HEK293T (cell line): ENCODE results near the gene DMWD.
A peak's percentile ranks its signal among the peaks of the same experiment; 100 is the strongest.

Source experiments
- CTCF ChIA-PET: fragments of 350-600 bp; formaldehyde crosslinking; extraction: SDS; loops from one replicate; lab custom pipeline; 2021; ENCODE audit warnings: antibody characterized with exemption, inconsistent platforms; lab: Yijun Ruan, JAX
- POLR2A ChIA-PET: fragments of 350-600 bp; formaldehyde crosslinking; extraction: SDS; loops from one replicate; lab custom pipeline; 2020; ENCODE audit warnings: antibody characterized with exemption, inconsistent platforms; lab: Yijun Ruan, JAX
- DNase-seq: peaks from one replicate; pipeline ENCODE4 v3.0.0; 2012; ENCODE audit warnings: mixed read lengths; ENCODE audit errors: extremely low spot score
- ARNT ChIP-seq: fragments of 450-650 bp; IDR thresholded peaks from 2 replicates; pipeline ENCODE4 v1.6.1; 2017; ENCODE audit warnings: mild to moderate bottlenecking
- BHLHE40 ChIP-seq: fragments of 450-650 bp; IDR thresholded peaks from 2 replicates; pipeline ENCODE4 v1.6.1; 2016; ENCODE audit warnings: mild to moderate bottlenecking, moderate library complexity, borderline replicate concordance
- CTBP1 ChIP-seq: fragments of 450-650 bp; IDR thresholded peaks from 2 replicates; pipeline ENCODE4 v1.6.1; 2016; ENCODE audit warnings: borderline replicate concordance
- ELF4 ChIP-seq: fragments of 450-650 bp; IDR thresholded peaks from 2 replicates; pipeline ENCODE4 v1.6.1; 2017; ENCODE audit warnings: antibody characterized with exemption
- FOXA1 ChIP-seq: fragments of 450-650 bp; IDR thresholded peaks from 2 replicates; pipeline ENCODE4 v1.6.1; 2016; ENCODE audit warnings: mild to moderate bottlenecking
- FOXK2 ChIP-seq: fragments of 450-650 bp; IDR thresholded peaks from 2 replicates; pipeline ENCODE4 v1.6.1; 2016; ENCODE audit warnings: mild to moderate bottlenecking
- FOXM1 ChIP-seq: fragments of 450-650 bp; IDR thresholded peaks from 2 replicates; pipeline ENCODE4 v1.6.1; 2017; ENCODE audit warnings: mild to moderate bottlenecking, borderline replicate concordance
- HDGF ChIP-seq: fragments of 450-650 bp; IDR thresholded peaks from 2 replicates; pipeline ENCODE4 v1.6.1; 2017; ENCODE audit warnings: antibody characterized with exemption, borderline replicate concordance
- L3MBTL2 ChIP-seq: fragments of 450-650 bp; conservative IDR thresholded peaks from 2 replicates; pipeline ENCODE4 v1.6.1; 2016; ENCODE audit warnings: mild to moderate bottlenecking
- LEF1 ChIP-seq: fragments of 450-650 bp; IDR thresholded peaks from 2 replicates; pipeline ENCODE4 v1.6.1; 2017; ENCODE audit warnings: mild to moderate bottlenecking, borderline replicate concordance
- NFRKB ChIP-seq: fragments of 450-650 bp; IDR thresholded peaks from 2 replicates; pipeline ENCODE4 v1.6.1; 2016; ENCODE audit warnings: mild to moderate bottlenecking, moderate library complexity
- SP1 ChIP-seq: fragments of 450-650 bp; IDR thresholded peaks from 2 replicates; pipeline ENCODE4 v1.6.1; 2017
- SUZ12 ChIP-seq: fragments of 450-650 bp; IDR thresholded peaks from 2 replicates; pipeline ENCODE4 v1.6.1; 2016; ENCODE audit warnings: mild to moderate bottlenecking
- TARDBP ChIP-seq: fragments of 450-650 bp; IDR thresholded peaks from 2 replicates; pipeline ENCODE4 v1.6.1; 2016
- ZNF384 ChIP-seq: fragments of 450-650 bp; IDR thresholded peaks from 2 replicates; pipeline ENCODE4 v1.6.1; 2016
- TF ChIP-seq, protein P1 (sequence below): fragments of 450-650 bp; IDR thresholded peaks from 2 replicates; pipeline ENCODE4 v1.6.1; 2016

Gene DMWD

DNA sequence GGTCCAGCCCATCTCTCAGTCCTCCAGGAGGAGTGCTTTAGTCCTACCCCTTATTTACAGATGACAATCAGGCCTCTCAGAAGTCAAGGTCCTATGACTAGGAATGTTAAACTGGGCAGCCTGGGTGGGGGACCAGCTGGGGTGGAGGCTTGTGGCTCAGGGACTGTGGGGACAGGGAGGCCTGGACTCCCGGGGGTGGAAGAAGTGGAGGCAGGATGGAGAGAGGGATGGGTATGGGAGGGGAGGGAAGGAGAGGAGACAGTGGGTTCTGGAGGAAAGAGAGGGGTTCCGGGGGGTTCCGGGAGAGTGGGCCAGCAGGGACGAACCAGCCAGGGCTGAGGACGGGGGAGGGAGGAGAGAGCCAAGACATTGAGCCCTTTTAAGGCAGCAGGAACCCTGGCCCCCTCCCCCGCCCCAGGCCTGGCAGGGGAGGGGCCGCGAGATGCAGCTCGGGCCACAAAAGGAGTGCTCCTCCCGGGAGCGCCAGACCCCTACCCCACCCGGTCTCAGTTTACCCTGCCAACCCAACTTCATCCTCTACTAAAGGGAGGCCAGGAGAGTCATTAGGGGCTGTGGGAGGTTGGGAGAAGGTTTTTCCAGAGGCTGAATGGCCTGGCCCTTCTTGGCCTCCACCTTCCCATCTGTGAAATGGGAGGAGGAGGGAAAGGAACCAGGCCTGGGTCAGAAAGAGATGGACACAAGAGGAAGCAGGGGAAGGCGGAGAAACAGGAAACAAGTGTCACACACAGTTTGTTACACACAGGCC is 12.0 kb downstream of the DMWD start:
- ChIA-PET CTCF (no interaction called here), POLR2A (interaction anchor here (2.4 kb wide), 1 partner anchor 8 kb away, joined by 9 read pairs; no protein-coding TSS in a partner anchor)
- no peak for DNase-seq
- TF ChIP-seq ZNF384 (no peak), SUZ12 (no peak), L3MBTL2 (no peak), HDGF (no peak), FOXA1 (no peak), BHLHE40 (no peak), SP1 (no peak)

GRCh38 chr19:45780146-45780447 is 12.5 kb downstream of the DMWD start:
- no peak for DNase-seq
- CTCF ChIA-PET: interaction anchor here (0.7 kb wide), 1 partner anchor 122 kb away, joined by 3 read pairs; no protein-coding TSS in a partner anchor
- TF ChIP-seq FOXM1 (no peak), SUZ12 (no peak), CTBP1 (no peak), HDGF (no peak), SP1 (no peak), LEF1 (no peak), BHLHE40 (no peak), L3MBTL2 (no peak), FOXA1 (no peak), ELF4 (no peak), NFRKB (no peak), FOXK2 (no peak), ARNT (no peak), TARDBP (no peak), ZNF384 (no peak)
- TF ChIP-seq, protein P1, sequence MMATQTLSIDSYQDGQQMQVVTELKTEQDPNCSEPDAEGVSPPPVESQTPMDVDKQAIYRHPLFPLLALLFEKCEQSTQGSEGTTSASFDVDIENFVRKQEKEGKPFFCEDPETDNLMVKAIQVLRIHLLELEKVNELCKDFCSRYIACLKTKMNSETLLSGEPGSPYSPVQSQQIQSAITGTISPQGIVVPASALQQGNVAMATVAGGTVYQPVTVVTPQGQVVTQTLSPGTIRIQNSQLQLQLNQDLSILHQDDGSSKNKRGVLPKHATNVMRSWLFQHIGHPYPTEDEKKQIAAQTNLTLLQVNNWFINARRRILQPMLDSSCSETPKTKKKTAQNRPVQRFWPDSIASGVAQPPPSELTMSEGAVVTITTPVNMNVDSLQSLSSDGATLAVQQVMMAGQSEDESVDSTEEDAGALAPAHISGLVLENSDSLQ: no peak
- POLR2A ChIA-PET: no interaction called here

DNA sequence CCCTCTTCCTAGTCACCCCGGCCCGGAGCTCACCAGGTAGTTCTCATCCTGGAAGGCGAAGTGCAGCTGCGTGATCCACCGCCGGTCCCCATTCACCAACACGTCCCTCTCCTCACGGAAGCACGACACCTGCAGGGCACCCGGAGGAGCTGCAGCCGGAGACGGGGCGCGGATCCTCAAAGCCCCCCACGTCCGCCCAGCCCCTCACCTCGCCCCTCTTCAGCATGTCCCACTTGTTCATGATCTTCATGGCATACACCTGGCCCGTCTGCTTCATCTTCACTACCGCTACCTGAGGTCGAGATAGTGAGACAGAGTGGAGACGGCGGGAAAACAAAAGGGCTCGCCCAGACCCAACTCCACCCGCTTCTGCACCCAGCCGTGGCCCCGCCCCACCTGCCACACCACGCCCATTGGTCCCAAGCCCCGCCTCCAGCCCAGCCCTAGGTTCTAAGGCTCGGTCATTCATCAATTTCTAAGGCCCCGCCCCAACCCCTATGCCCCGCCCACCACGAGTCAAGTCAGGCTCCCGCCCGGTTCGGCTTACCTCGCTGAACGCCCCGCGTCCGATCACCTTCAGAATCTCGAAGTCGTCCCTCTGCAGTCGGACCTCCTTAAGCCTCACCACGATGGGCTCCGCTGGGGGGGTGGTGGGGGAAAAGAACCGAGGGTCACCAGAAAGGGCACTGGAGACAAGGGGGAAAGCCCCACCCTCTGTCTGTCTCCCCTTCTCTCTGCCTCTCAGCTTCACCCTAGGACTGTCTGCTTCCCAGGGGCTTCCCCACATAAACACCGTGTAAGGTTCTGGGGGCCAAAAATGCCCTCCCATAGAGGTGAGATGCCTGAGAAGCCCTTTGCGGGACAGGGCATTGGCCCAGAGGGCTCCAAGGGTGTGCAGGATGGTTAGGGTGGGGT is 13.2 kb downstream of the DMWD start:
- peak; percentile 95 for DNase-seq
- TF ChIP-seq, protein P1: peak; percentile 83
- TF ChIP-seq LEF1 (no peak), ARNT (no peak), SUZ12 (no peak), ZNF384 (no peak), SP1 (no peak), ELF4 (no peak), NFRKB (no peak), CTBP1 (no peak)
- POLR2A ChIA-PET: interaction anchor here (0.6 to 1.5 kb wide), 4 partner anchors 9 to 91 kb away, joined by 3 to 10 read pairs (median 6); partner anchors contain the start of gene SIX5
- CTCF ChIA-PET: interaction anchor here (0.6 to 1.5 kb wide), 6 partner anchors 9 to 216 kb away, joined by 3 to 16 read pairs (median 3); partner anchors contain the start of genes CCDC61, DMWD, QPCTL and SIX5

- ChIA-PET CTCF (interaction anchor here (1.5 kb wide), 1 partner anchor 10 kb away, joined by 6 read pairs; no protein-coding TSS in a partner anchor), POLR2A (interaction anchor here (1.5 kb wide), 1 partner anchor 8 kb away, joined by 10 read pairs; no protein-coding TSS in a partner anchor)
- TF ChIP-seq NFRKB (no peak), HDGF (no peak), L3MBTL2 (no peak), LEF1 (no peak), ELF4 (no peak), ARNT (no peak), SUZ12 (no peak), FOXM1 (no peak), ZNF384 (no peak), SP1 (no peak)
- no peak for DNase-seq
Measured at GRCh38 chr19:45778010-45778661, 14.5 kb downstream of the DMWD start.

DNA sequence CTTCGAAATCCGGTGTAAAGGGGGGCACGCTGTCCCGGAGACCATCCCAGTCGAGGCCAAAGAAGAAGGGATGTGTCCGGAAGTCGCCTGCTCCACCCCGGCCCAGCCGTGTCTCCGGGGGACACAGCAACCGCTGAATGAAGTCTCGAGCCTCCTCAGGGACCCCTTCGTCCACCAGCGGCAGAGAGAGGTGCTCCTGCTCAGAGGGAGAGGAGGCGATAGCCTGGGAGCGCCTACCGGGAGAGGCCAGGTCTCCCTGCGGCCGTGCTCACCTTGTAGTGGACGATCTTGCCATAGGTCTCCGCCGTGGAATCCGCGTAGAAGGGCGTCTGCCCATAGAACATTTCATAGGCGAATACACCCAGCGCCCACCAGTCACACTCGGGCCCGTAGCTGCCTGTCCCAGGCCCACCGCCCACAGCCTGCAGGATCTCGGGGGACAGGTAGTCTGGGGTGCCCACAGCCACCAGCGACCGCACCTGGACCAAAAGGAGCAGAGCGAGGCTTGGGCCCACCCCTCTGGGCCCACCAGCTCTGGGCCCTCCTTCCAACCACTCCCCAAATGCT is 15.2 kb downstream of the DMWD start:
- TF ChIP-seq FOXM1: no peak
- no peak for TF ChIP-seq FOXA1
- no peak for TF ChIP-seq SP1
- TF ChIP-seq FOXK2: no peak
- ChIA-PET POLR2A (no interaction called here), CTCF (no interaction called here)
- DNase-seq: no peak

DNA sequence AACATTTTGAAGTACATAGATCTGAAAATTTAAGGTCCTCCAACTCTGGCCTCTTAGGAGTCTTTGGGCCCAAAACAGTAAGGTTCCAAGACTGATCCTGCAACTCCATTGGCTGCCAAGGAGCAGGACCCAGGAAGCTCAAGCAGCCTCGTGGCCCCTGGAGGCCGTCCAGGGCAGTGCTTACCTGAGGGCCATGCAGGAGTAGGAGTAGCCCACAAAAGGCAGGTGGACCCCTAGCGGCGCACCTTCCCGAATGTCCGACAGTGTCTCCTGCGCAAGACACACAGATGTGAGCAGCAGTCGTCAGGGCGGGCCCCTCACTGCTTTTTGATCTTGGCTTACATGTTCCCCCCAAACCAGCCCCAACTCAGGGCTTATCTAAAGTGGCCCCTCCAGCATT is 17.9 kb downstream of the DMWD start:
- POLR2A ChIA-PET: no interaction called here
- TF ChIP-seq FOXK2 (no peak), LEF1 (no peak), SP1 (no peak), NFRKB (no peak), SUZ12 (no peak), ZNF384 (no peak), CTBP1 (no peak), HDGF (no peak), FOXA1 (no peak), ELF4 (no peak), FOXM1 (no peak), L3MBTL2 (no peak), BHLHE40 (no peak)
- TF ChIP-seq, protein P1: no peak
- no peak for DNase-seq
- CTCF ChIA-PET: no interaction called here
